BJ (cell line): ENCODE results near the gene ATXN1. TPM values are rescaled to one million over a fixed set of nuclear protein-coding genes. Genes with fewer than 3 reads are reported as not detected.

Experiments
- CTCF ChIA-PET: fragments of 350-600 bp; formaldehyde crosslinking; extraction: SDS; loops from one replicate; lab custom pipeline; 2021; ENCODE audit warnings: antibody characterized with exemption, inconsistent platforms; lab: Yijun Ruan, JAX
- POLR2A ChIA-PET: fragments of 300-600 bp; sonication (Branson Sonifier 250); formaldehyde crosslinking; extraction: SDS; loops from one replicate; lab custom pipeline; 2021; ENCODE audit warnings: antibody characterized with exemption; lab: Charles Lee
- DNase-seq: peaks from one replicate; pipeline ENCODE4 v3.0.0-alpha.2; 2011; ENCODE audit warnings: low read depth
- H3K27me3 ChIP-seq: 2 replicates; pipeline ENCODE4 v1.6.0; 2011; ENCODE audit warnings: low read length; ENCODE audit not compliant: control insufficient read depth, insufficient read depth
- H3K36me3 ChIP-seq: 2 replicates; pipeline ENCODE4 v1.5.1; 2011; ENCODE audit warnings: low read length; ENCODE audit not compliant: control insufficient read depth, insufficient read depth
- H3K4me3 ChIP-seq: 2 replicates; pipeline ENCODE4 v1.5.1; 2011; ENCODE audit warnings: low read depth, mild to moderate bottlenecking, control low read depth, low read length
- CTCF ChIP-seq: IDR thresholded peaks from 2 replicates; pipeline ENCODE4 v1.5.1; 2011; ENCODE audit warnings: low read depth, mild to moderate bottlenecking, control low read depth, inconsistent platforms, low read length, moderate library complexity; ENCODE audit not compliant: insufficient read depth
- polyA plus RNA-seq: library from polyadenylated mRNA; depleted of rRNA; stranded (reverse); fragments of >200 nt; gene quantifications from 2 replicates; pipeline ENCODE4 v1.2.3, GENCODE V29; 2011

ATXN1 gene
- polyA plus RNA-seq, 1 experiment: 60.2 TPM

- ChIA-PET CTCF (interaction anchor here (0.6 to 2.0 kb wide), 14 partner anchors 8 to 472 kb away, joined by 3 to 7 read pairs (median 3); no protein-coding TSS in a partner anchor), POLR2A (interaction anchor here (0.6 to 1.5 kb wide), 3 partner anchors 12 to 215 kb away, joined by 3 to 18 read pairs (median 4); no protein-coding TSS in a partner anchor)
- H3K27me3 ChIP-seq: no peaks in the 10 kb centered on the region
- peak overlapping the region; percentile 88 for H3K4me3 ChIP-seq
- no peaks in the 10 kb centered on the region for H3K36me3 ChIP-seq
- no peak for DNase-seq
- no peak for TF ChIP-seq CTCF
Observed at GRCh38 chr6:16758163-16758975, 2.9 kb downstream of the ATXN1 start.

- CTCF ChIA-PET: interaction anchor here (0.9 to 2.0 kb wide), 7 partner anchors 12 to 425 kb away, joined by 3 to 7 read pairs (median 3); no protein-coding TSS in a partner anchor
- POLR2A ChIA-PET: interaction anchor here (0.5 to 1.5 kb wide), 3 partner anchors 177 to 214 kb away, joined by 4 to 5 read pairs (median 4); no protein-coding TSS in a partner anchor
- Histone ChIP-seq H3K36me3 (no peaks in the 10 kb centered on the region), H3K4me3 (no peak overlapping the region), H3K27me3 (no peaks in the 10 kb centered on the region)
- no peak for TF ChIP-seq CTCF
- DNase-seq: no peak
Observed at GRCh38 chr6:16757332-16757731, 3.9 kb downstream of the ATXN1 start.

GRCh38 chr6:16756660-16757255, 4.5 kb downstream of the ATXN1 start:
- no peak for TF ChIP-seq CTCF

GRCh38 chr6:16755544-16755943, 5.7 kb downstream of the ATXN1 start:
- ChIA-PET POLR2A (no interaction called here), CTCF (interaction anchor here (1.0 kb wide), 1 partner anchor 172 kb away, joined by 3 read pairs; no protein-coding TSS in a partner anchor)
- DNase-seq: no peak
- H3K27me3 ChIP-seq: no peaks in the 10 kb centered on the region
- no peak for TF ChIP-seq CTCF
- H3K36me3 ChIP-seq: no peaks in the 10 kb centered on the region
- H3K4me3 ChIP-seq: no peak overlapping the region

More at GRCh38 chr6:16756660-16757255, 4.5 kb downstream of the ATXN1 start:
- ChIA-PET POLR2A (interaction anchor here (0.5 to 1.5 kb wide), 3 partner anchors 177 to 213 kb away, joined by 4 to 5 read pairs (median 4); no protein-coding TSS in a partner anchor), CTCF (interaction anchor here (1.2 to 1.4 kb wide), 3 partner anchors 12 to 347 kb away, joined by 3 read pairs; no protein-coding TSS in a partner anchor)
- Histone ChIP-seq H3K36me3 (no peaks in the 10 kb centered on the region), H3K4me3 (no peak overlapping the region), H3K27me3 (no peaks in the 10 kb centered on the region)
- DNase-seq: no peak

GRCh38 chr6:16754876-16755275, 6.4 kb downstream of the ATXN1 start:
- ChIA-PET POLR2A (no interaction called here), CTCF (interaction anchor here (1.0 to 1.4 kb wide), 3 partner anchors 9 to 171 kb away, joined by 3 read pairs; no protein-coding TSS in a partner anchor)
- H3K4me3 ChIP-seq: no peak overlapping the region
- no peak for DNase-seq
- 0 out of 2 replicates have a peak, but pooled peaks cover under 1% of the 10 kb centered on the region for H3K36me3 ChIP-seq
- H3K27me3 ChIP-seq: no peaks in the 10 kb centered on the region
- TF ChIP-seq CTCF: no peak
